ENCODE data around the gene TNFRSF19. TPM values are rescaled to one million over a fixed set of nuclear protein-coding genes. Genes with fewer than 3 reads are reported as not detected.

Gene TNFRSF19
- total and polyA plus RNA-seq, 3 donors from 2014 or later: 5.7 to 8.4 (median 6.2) TPM

DNA sequence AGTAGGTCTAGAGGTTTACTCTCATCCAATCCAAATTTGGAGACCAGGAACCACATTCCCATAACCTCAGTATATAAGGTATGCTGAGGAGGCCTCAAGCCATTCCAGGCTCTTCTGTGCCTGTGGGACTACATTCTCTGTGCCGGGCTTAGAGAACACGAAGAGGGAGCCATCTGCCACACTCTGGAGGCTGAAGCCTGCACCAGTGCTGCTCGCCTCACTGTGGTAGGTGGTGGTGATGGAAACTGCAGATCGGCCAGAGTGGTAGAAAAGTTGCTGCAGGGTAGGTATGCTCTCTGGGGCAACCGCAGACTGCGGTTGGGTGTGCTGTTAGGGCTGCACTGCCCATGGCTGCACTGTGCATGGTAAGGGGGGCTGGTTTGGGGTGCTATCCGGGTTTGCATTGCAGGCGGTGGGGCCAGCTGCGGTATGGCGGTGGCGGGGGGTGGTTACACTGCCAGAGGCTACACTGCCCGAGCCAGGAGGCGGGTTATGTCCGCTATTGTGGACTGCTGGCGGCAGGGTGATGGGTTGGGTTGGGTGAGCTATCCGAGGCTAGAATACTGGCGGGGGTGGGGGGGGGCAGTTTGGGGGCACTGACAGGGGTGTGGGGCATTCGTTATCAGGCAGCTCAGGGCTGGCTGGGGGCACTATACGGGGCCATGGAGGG lies 145.0 kb downstream of the TNFRSF19 start:
- Histone ChIP-seq H3K4me1 (no peaks in the 10 kb centered on the region), H3K36me3 (ENCODE audit: low read depth, missing control alignments) (no peaks in the 10 kb centered on the region), H3K9me3 (no peaks in the 10 kb centered on the region), H3K27me3 (no peaks in the 10 kb centered on the region), H3K4me3 (no peak overlapping the region), H3K27ac (no peak overlapping the region)
- TF ChIP-seq, protein P1, sequence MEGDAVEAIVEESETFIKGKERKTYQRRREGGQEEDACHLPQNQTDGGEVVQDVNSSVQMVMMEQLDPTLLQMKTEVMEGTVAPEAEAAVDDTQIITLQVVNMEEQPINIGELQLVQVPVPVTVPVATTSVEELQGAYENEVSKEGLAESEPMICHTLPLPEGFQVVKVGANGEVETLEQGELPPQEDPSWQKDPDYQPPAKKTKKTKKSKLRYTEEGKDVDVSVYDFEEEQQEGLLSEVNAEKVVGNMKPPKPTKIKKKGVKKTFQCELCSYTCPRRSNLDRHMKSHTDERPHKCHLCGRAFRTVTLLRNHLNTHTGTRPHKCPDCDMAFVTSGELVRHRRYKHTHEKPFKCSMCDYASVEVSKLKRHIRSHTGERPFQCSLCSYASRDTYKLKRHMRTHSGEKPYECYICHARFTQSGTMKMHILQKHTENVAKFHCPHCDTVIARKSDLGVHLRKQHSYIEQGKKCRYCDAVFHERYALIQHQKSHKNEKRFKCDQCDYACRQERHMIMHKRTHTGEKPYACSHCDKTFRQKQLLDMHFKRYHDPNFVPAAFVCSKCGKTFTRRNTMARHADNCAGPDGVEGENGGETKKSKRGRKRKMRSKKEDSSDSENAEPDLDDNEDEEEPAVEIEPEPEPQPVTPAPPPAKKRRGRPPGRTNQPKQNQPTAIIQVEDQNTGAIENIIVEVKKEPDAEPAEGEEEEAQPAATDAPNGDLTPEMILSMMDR (IDR thresholded peaks at IDR 0.05): no peak
- TF ChIP-seq POLR2A (IDR thresholded peaks at IDR 0.05): no peak
- DNase-seq: no peak
- intact Hi-C loops (cut with DNase I; ENCODE audit: low total_unique reads): no loop called here
- 80 to 95% methylated on average over 7 to 18 of the region's 19 CpGs for WGBS, 2 donors

DNA sequence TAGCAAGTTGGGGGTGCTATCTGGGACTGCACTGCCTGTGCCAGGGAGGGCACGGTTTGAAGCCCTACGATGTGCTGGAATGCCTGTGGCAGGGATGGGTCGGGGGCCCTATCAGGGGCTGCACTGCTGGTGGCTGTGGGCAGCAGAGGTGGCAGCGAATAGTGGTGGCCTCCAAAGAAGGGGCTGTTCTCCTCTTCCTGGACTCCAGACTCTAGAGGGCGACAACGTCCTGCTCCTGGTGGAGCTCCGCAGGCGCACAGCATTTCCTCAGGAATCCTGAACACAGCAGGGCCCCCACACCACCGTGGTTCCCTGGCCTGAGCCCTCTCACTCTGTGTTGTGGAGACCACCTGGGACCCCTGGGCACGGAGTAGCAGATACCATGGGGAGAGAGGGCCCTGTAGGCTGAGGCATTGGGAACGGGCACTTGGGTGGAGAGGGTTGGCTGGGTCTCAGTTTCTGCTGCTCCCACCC lies 145.6 kb downstream of the TNFRSF19 start:
- Histone ChIP-seq H3K9me3 (no peaks in the 10 kb centered on the region), H3K4me3 (no peak overlapping the region), H3K27me3 (no peaks in the 10 kb centered on the region), H3K27ac (no peak overlapping the region), H3K4me1 (no peaks in the 10 kb centered on the region), H3K36me3 (ENCODE audit: low read depth, missing control alignments) (no peaks in the 10 kb centered on the region)
- intact Hi-C loops (cut with DNase I; ENCODE audit: low total_unique reads): no loop called here
- WGBS, 2 donors: 84 to 92% methylated on average over 4 to 11 of the region's 11 CpGs
- TF ChIP-seq, protein P1 (IDR thresholded peaks at IDR 0.05): no peak
- TF ChIP-seq POLR2A (IDR thresholded peaks at IDR 0.05): no peak
- DNase-seq: no peak

DNA sequence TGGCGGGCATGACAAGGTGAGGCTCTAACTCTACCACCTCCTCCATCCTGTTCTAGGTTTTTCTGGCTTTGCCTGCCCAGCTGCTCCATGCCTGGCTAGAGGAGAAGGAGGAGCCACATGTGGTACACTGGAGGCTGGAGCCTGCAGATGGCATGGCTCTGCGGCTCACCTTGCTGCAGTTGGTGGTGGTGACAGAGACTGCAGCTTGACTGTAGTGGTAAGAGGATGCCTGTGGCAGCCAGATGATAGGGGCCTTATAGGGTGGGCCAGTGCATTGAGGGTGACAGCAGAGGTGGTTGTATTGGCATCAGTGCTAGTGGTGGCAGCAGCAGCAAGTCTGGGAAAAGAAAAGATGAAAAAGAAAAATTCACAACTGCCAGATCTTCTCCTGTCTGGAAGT lies 146.2 kb downstream of the TNFRSF19 start:
- Histone ChIP-seq H3K27me3 (no peaks in the 10 kb centered on the region), H3K9me3 (no peaks in the 10 kb centered on the region), H3K36me3 (ENCODE audit: low read depth, missing control alignments) (no peaks in the 10 kb centered on the region), H3K27ac (no peak overlapping the region), H3K4me3 (no peak overlapping the region), H3K4me1 (no peaks in the 10 kb centered on the region)
- TF ChIP-seq, protein P1 (IDR thresholded peaks at IDR 0.05): no peak
- TF ChIP-seq POLR2A (IDR thresholded peaks at IDR 0.05): no peak
- intact Hi-C loops (cut with DNase I; ENCODE audit: low total_unique reads): no loop called here
- 92 to 100% methylated on average over 1 to 2 of the region's 2 CpGs for WGBS, 2 donors
- no peak for DNase-seq

DNA sequence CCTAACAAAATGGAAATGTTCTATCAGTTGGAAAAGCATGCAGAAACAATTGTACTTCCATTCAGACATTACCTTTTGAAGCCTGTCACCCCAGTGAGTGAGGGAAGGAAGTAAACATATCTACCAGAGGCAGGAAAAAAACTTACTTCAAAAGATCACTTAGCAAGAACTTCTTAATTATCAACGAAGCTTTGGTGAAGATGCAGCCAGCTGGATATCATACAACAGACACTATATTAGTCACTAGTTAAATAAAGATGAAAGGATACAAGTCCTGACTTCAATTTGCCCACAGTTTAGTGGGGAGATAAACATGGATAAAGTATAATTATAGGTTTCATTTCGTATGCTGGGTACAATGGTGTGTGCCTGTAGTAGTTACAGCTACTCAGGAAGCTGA lies 148.8 kb downstream of the TNFRSF19 start:
- TF ChIP-seq, protein P1 (IDR thresholded peaks at IDR 0.05): no peak
- TF ChIP-seq POLR2A (IDR thresholded peaks at IDR 0.05): no peak
- 62% methylated on average over 2 of the region's 2 CpGs for WGBS, 2 donors
- no peaks in the 10 kb centered on the region for H3K27me3 ChIP-seq

More for the DNA sequence above, 148.8 kb downstream of the TNFRSF19 start:
- intact Hi-C loops (cut with DNase I; ENCODE audit: low total_unique reads): no loop called here
- no peak overlapping the region for H3K27ac ChIP-seq
- no peaks in the 10 kb centered on the region for H3K36me3 ChIP-seq (ENCODE audit: low read depth, missing control alignments)
- H3K4me3 ChIP-seq: no peak overlapping the region
- H3K4me1 ChIP-seq: peaks cover 3% of the 10 kb centered on the region
- H3K9me3 ChIP-seq: no peaks in the 10 kb centered on the region
- DNase-seq: no peak

Measured in testis (tissue), 3 donors.